Smooth muscle cell (in vitro differentiated cells): Measurements from ENCODE around the gene COPS7A. TPM values are rescaled to one million over a fixed set of nuclear protein-coding genes. Genes with fewer than 3 reads are reported as not detected.

Experiments
- DNase-seq: peaks from one replicate; lab custom pipeline; 2025; ENCODE audit not compliant: unreplicated experiment; lab: John Stamatoyannopoulos, UW
- H2AFZ ChIP-seq: fragments of 200-600 bp; sonication (generic); 2 replicates; pipeline ENCODE4 v1.6.0; 2016; ENCODE audit warnings: antibody characterized with exemption, low read depth, mild to moderate bottlenecking
- H3F3A ChIP-seq: fragments of 200-600 bp; sonication (generic); 2 replicates; pipeline ENCODE4 v1.6.0; 2017; ENCODE audit warnings: antibody characterized with exemption, low read depth
- H3K27ac ChIP-seq: fragments of 200-600 bp; sonication (generic); 2 replicates; pipeline ENCODE4 v1.5.1; 2016; ENCODE audit warnings: low read depth, mild to moderate bottlenecking
- H3K27me3 ChIP-seq: fragments of 200-600 bp; sonication (generic); 2 replicates; pipeline ENCODE4 v1.6.1; 2016; ENCODE audit warnings: low read depth, mild to moderate bottlenecking
- H3K36me3 ChIP-seq: fragments of 200-600 bp; sonication (generic); 2 replicates; pipeline ENCODE4 v1.5.1; 2016; ENCODE audit warnings: low read depth
- H3K4me1 ChIP-seq: fragments of 200-600 bp; sonication (generic); 2 replicates; pipeline ENCODE4 v1.5.1; 2016; ENCODE audit warnings: low read depth
- H3K4me2 ChIP-seq: fragments of 200-600 bp; sonication (generic); 2 replicates; pipeline ENCODE4 v1.6.0; 2016; ENCODE audit warnings: mild to moderate bottlenecking
- H3K4me3 ChIP-seq: fragments of 200-600 bp; sonication (generic); 2 replicates; pipeline ENCODE4 v1.5.1; 2016; ENCODE audit warnings: mild to moderate bottlenecking
- H3K79me2 ChIP-seq: fragments of 200-600 bp; sonication (generic); 2 replicates; pipeline ENCODE4 v1.6.0; 2016; ENCODE audit warnings: low read depth, mild to moderate bottlenecking
- H3K9ac ChIP-seq: fragments of 200-600 bp; sonication (generic); 2 replicates; pipeline ENCODE4 v1.6.0; 2016; ENCODE audit warnings: low read depth
- H3K9me3 ChIP-seq: fragments of 200-600 bp; sonication (generic); replicated peaks from 2 replicates; pipeline ENCODE4 v1.5.1; 2016; ENCODE audit warnings: low read depth
- H4K20me1 ChIP-seq: fragments of 200-600 bp; sonication (generic); 2 replicates; pipeline ENCODE4 v1.6.0; 2016; ENCODE audit warnings: low read depth
- WGBS: methylation state at CpG from one replicate; pipeline ENCODE4 v1.1.7; 2016; ENCODE audit warnings: low lambda C conversion rate; 5-methylcytosine and 5-hydroxymethylcytosine counted together
- polyA plus RNA-seq: library from polyadenylated mRNA; unstranded; fragments of >200 nt; fragmentation: Nextera tagmentation; extraction: Ambion mirVana; gene quantifications from 2 replicates; pipeline ENCODE4 v1.2.1, GENCODE V29; 2016
- total RNA-seq: library from RNA; depleted of rRNA; stranded (reverse); fragments of >200 nt; gene quantifications from 2 replicates; pipeline ENCODE4 v1.2.3, GENCODE V29; 2014
- TF ChIP-seq, protein P1 (sequence below): fragments of 200-600 bp; sonication (generic); IDR thresholded peaks from 2 replicates; pipeline ENCODE4 v1.5.1; 2017; ENCODE audit warnings: borderline replicate concordance, mild to moderate bottlenecking, antibody characterized with exemption; ENCODE audit not compliant: insufficient read depth, poor library complexity, severe bottlenecking

The COPS7A gene
- total and polyA plus RNA-seq, 2 experiments from 2014 or later: 56.6 to 105 TPM

DNA sequence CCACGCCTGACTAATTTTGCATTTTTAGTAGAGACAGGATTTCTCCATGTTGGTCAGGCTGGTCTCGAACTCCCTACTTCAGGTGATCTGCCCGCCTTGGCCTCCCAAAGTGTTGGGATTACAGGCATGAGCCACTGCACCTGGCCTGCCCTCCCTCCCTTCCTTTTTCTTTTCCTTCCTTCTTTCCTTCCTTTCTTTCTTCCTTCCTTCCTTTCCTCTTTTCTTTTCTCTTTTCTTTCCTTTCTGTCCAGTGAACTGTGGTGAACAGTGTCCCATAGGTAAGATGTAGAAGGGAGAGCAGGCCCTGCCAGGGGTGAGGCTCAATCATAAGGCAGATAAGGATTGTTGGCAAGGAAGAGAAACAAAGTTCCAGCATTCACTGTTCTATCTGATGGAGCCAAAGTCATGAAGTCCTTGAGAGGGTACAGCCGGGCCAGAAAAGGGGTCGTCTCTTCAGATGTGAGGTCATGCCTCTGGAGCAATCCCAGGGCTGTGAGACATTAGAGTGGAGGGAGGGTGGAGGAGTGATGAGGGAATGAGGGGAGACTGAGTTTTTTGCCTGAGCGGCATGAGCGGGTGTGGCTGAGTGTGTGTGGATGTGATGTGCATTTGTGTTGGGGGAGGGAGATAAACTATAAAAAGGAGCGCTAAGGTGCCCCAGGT lies 33.3 kb downstream of the COPS7A start:
- H3K9ac ChIP-seq: no peak overlapping the region
- no peaks in the 10 kb centered on the region for H3K27me3 ChIP-seq
- no peak for DNase-seq
- H2AFZ ChIP-seq: no peak overlapping the region
- H3K4me2 ChIP-seq: no peak overlapping the region
- H3K4me3 ChIP-seq: no peak overlapping the region
- H4K20me1 ChIP-seq: peaks cover 2% of the 10 kb centered on the region
- 90% methylated on average over 8 of the region's 8 CpGs for WGBS
- peaks cover 7% of the 10 kb centered on the region for H3K79me2 ChIP-seq
- peaks cover 20% of the 10 kb centered on the region for H3K4me1 ChIP-seq
- H3K27ac ChIP-seq: no peak overlapping the region
- TF ChIP-seq, protein P1, sequence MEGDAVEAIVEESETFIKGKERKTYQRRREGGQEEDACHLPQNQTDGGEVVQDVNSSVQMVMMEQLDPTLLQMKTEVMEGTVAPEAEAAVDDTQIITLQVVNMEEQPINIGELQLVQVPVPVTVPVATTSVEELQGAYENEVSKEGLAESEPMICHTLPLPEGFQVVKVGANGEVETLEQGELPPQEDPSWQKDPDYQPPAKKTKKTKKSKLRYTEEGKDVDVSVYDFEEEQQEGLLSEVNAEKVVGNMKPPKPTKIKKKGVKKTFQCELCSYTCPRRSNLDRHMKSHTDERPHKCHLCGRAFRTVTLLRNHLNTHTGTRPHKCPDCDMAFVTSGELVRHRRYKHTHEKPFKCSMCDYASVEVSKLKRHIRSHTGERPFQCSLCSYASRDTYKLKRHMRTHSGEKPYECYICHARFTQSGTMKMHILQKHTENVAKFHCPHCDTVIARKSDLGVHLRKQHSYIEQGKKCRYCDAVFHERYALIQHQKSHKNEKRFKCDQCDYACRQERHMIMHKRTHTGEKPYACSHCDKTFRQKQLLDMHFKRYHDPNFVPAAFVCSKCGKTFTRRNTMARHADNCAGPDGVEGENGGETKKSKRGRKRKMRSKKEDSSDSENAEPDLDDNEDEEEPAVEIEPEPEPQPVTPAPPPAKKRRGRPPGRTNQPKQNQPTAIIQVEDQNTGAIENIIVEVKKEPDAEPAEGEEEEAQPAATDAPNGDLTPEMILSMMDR: no peak
- no peaks in the 10 kb centered on the region for H3K36me3 ChIP-seq
- no peaks in the 10 kb centered on the region for H3K9me3 ChIP-seq
- peaks cover 4% of the 10 kb centered on the region for H3F3A ChIP-seq

DNA sequence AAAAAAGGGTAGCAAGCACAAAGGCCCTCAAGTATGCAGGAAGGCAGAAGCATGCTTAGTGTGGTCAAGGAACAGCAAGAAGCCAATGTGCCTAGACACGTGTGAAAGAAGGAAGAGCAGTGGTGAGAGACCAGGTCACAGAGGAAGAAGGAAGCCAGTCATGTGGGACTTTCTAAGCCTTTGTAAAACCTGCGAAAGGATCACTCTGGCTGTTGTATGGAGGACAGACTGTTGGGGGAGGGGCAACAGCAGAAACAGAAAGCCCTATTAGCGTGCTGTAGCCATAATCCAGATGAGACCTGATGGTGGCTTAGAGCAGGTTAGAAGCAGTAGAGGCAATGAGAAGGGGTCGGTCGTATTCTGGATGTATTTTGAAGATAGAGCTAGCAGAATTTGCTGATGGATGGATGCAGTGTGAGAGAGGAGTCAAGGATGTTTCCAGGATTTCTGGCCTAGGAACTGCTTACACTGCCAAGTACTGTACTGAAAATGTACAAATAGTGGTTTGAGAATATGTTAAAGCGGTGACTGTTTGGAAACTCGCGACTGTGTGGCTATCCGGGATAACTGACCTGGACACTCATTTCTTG lies 34.8 kb downstream of the COPS7A start:
- no peaks in the 10 kb centered on the region for H4K20me1 ChIP-seq
- H3K9ac ChIP-seq: no peak overlapping the region
- H3K27me3 ChIP-seq: no peaks in the 10 kb centered on the region
- no peaks in the 10 kb centered on the region for H3K79me2 ChIP-seq
- TF ChIP-seq, protein P1: no peak
- H2AFZ ChIP-seq: no peak overlapping the region
- no peaks in the 10 kb centered on the region for H3K9me3 ChIP-seq
- H3K4me2 ChIP-seq: no peak overlapping the region
- peaks cover 30% of the 10 kb centered on the region for H3K4me1 ChIP-seq
- no peak overlapping the region for H3K4me3 ChIP-seq
- WGBS: 87% methylated on average over 9 of the region's 9 CpGs
- H3K27ac ChIP-seq: no peak overlapping the region
- H3K36me3 ChIP-seq: no peaks in the 10 kb centered on the region
- DNase-seq: no peak
- peaks cover 13% of the 10 kb centered on the region for H3F3A ChIP-seq

DNA sequence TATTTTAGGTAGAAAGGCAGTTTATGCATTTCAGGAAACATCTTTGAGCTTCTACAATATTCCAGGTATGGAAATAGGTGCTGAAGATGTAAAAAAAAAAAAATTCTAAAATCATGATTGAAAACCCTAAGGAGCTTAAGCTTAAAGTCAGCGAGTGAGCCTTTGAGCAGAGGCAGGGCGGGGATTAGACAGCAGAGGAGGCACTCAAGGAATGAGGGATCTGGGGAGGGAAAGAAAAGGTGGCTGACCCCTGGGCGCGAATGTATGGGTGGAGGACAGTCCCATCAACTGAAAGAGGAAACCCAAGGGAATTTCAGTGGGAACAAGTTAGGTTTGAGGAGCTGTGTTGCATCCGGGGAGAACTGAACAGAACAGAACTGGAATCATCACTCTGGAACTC lies 35.9 kb downstream of the COPS7A start:
- H3K4me1 ChIP-seq: peaks cover 30% of the 10 kb centered on the region
- no peak overlapping the region for H2AFZ ChIP-seq
- no peak overlapping the region for H3K4me3 ChIP-seq
- DNase-seq: no peak
- peaks cover 15% of the 10 kb centered on the region for H3F3A ChIP-seq
- no peaks in the 10 kb centered on the region for H3K27me3 ChIP-seq
- H3K9ac ChIP-seq: no peak overlapping the region
- no peaks in the 10 kb centered on the region for H3K36me3 ChIP-seq
- no peaks in the 10 kb centered on the region for H3K79me2 ChIP-seq
- no peak overlapping the region for H3K4me2 ChIP-seq
- no peaks in the 10 kb centered on the region for H3K9me3 ChIP-seq
- TF ChIP-seq, protein P1: no peak
- 80% methylated on average over 5 of the region's 5 CpGs for WGBS
- no peaks in the 10 kb centered on the region for H4K20me1 ChIP-seq
- H3K27ac ChIP-seq: no peak overlapping the region
